Measurements from ENCODE around the gene ATP9A.

Gene ATP9A

GRCh38 chr20:51696304-51697071, 71.7 kb downstream of the ATP9A start:
- Histone ChIP-seq H3K27ac (replicated peaks) (no peak overlapping the region), H3K4me3 (replicated peaks; ENCODE audit: insufficient read depth, low read length) (no peak overlapping the region), H3K27me3 (ENCODE audit: insufficient read depth, poor library complexity, severe bottlenecking) (no peaks in the 10 kb centered on the region)
- DNase-seq (ENCODE audit: low read depth in 1 of 2, low spot score in 1 of 2): no peak
- TF ChIP-seq GABPA (IDR thresholded peaks at IDR 0.05; ENCODE audit: low read depth) (no peak), SPI1 (IDR thresholded peaks at IDR 0.05; ENCODE audit: borderline replicate concordance, low read depth) (no peak), CTCF (IDR thresholded peaks at IDR 0.05; ENCODE audit: insufficient read depth, low read length) (no peak), POLR2AphosphoS5 (IDR thresholded peaks at IDR 0.05; ENCODE audit: low read depth) (no peak), REST (IDR thresholded peaks at IDR 0.05; ENCODE audit: insufficient replicate concordance, low read depth) (no peak)

DNA sequence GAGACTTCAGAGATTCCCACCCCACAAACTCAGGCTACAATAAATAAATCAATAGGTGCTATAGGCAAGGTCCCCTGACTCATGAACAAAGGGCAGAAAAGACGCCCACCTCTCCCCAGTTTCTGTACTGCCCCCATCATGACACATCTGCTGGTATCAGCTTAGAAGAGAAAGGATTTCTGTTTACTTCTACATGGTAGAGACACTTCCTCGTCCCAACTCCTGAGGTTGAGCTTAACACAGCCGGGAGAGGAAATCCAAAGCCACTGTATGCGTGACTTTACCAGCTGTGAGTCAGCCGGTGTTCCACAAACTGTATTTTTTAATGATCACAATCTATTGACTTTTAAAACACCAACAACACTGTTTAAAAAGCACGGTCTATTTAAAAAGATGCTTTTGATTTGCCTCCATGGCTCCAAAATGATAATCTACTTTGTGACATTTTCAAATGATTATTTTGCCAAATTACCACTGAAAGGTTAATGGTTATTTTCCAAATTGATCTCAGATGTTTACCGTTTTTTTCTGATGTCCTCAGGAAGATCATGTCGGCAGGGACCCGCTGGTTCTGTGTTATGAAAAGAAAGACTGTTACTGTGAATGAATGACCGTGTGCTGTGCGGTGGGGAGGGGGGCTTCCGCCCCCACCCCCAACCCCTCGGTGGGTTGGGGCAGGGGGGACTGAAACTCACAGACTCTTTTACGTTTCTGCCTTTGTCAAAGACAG, 72.5 kb downstream of the ATP9A start:
- no peak for TF ChIP-seq REST (IDR thresholded peaks at IDR 0.05; ENCODE audit: insufficient replicate concordance, low read depth)
- TF ChIP-seq SPI1 (IDR thresholded peaks at IDR 0.05; ENCODE audit: borderline replicate concordance, low read depth): 0 out of 2 replicates have a peak, but pooled peaks have one; percentile 11
- no peak for TF ChIP-seq GABPA (IDR thresholded peaks at IDR 0.05; ENCODE audit: low read depth)
- no peak for TF ChIP-seq CTCF (IDR thresholded peaks at IDR 0.05; ENCODE audit: insufficient read depth, low read length)
- TF ChIP-seq POLR2AphosphoS5 (IDR thresholded peaks at IDR 0.05; ENCODE audit: low read depth): no peak
- no peak overlapping the region for H3K27ac ChIP-seq (replicated peaks)
- H3K4me3 ChIP-seq (replicated peaks; ENCODE audit: insufficient read depth, low read length): no peak overlapping the region
- H3K27me3 ChIP-seq (ENCODE audit: insufficient read depth, poor library complexity, severe bottlenecking): no peaks in the 10 kb centered on the region
- DNase-seq (ENCODE audit: low read depth in 1 of 2, low spot score in 1 of 2): peak in 1 of 2 experiments; percentile 44

DNA sequence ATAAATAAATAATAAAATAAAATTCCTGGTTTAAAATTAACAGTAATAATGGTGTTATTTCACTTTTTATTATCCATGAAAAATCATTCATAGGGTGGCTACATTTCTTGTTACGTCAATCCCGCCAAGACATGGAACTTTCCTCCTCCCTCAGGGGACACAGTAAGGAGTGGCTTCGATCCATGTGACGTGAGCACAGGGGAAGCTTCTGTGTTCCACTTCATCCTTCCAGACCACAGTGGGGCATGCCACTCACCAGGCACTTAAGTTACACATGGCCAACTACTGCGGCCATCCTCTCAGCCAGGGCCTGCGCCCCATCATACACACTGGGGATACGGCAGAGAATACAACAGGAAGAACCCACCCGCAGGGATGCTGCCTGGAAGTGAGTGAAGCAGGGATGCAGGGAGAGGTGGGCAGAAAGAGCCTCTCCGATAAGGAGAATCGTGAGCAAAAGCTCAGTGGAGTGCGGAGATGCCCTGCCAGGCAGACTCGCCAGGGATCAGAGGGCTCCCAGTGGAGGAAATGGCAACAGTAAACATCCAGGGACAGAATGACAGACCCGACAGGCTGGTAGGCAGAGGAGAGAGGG, 75.3 kb downstream of the ATP9A start:
- Histone ChIP-seq H3K27me3 (ENCODE audit: insufficient read depth, poor library complexity, severe bottlenecking) (no peaks in the 10 kb centered on the region), H3K4me3 (replicated peaks; ENCODE audit: insufficient read depth, low read length) (no peak overlapping the region), H3K27ac (replicated peaks) (no peak overlapping the region)
- TF ChIP-seq SPI1 (IDR thresholded peaks at IDR 0.05; ENCODE audit: borderline replicate concordance, low read depth) (no peak), REST (IDR thresholded peaks at IDR 0.05; ENCODE audit: insufficient replicate concordance, low read depth) (no peak), CTCF (IDR thresholded peaks at IDR 0.05; ENCODE audit: insufficient read depth, low read length) (no peak), GABPA (IDR thresholded peaks at IDR 0.05; ENCODE audit: low read depth) (no peak), POLR2AphosphoS5 (IDR thresholded peaks at IDR 0.05; ENCODE audit: low read depth) (no peak)
- DNase-seq (ENCODE audit: low read depth in 1 of 2, low spot score in 1 of 2): no peak

All from HL-60 (cell line).